Measurements from ENCODE around the gene VWF. TPM values are rescaled to one million over a fixed set of nuclear protein-coding genes. Genes with fewer than 3 reads are reported as not detected.

The VWF gene
- total RNA-seq, 1 experiment from 2014 or later, result under 0.01 TPM

DNA sequence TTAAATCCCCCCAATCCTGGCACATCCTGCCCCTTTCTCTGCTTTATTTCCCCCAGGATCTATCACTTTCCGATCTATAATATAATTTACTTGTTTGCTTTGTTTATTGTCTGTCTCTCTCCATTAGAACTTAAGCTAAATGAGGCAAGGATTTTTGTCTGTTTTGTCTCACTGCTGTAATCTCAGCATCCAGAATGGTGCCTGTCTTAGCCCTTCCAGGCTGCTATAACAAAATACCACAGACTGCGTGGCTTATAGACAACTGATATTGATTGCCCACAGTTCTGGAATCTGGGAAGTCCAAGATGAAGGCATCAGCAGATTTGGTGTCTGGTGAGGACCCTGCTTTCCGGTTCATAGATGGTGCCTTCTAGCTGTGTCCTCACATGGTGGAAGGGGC, 65.2 kb downstream of the VWF start:
- DNase-seq (ENCODE audit: low read depth), result no peak

GRCh38 chr12:6058481-6059161, 65.8 kb downstream of the VWF start:
- no peak for DNase-seq (ENCODE audit: low read depth)

DNA sequence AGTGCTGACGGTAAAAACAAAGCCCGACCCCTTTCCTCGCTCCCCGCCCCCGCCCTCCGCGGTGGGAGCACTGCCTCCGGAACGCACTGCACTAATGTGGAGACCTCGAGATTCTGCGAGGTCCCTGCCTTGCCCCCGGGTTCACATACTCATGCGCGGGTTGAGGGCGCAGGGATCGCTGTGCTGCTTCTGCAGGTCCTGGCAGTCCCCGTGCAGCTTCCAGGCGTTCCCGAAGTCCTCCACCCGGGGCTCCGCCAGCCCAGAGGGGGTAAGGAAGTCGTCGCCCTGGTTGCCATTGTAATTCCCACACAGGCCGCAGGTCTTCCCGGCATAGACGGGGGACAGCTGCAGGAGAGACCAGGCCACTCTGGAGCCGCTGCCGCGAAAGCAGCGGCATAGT, 66.8 kb downstream of the VWF start:
- no peak for DNase-seq (ENCODE audit: low read depth)

DNA sequence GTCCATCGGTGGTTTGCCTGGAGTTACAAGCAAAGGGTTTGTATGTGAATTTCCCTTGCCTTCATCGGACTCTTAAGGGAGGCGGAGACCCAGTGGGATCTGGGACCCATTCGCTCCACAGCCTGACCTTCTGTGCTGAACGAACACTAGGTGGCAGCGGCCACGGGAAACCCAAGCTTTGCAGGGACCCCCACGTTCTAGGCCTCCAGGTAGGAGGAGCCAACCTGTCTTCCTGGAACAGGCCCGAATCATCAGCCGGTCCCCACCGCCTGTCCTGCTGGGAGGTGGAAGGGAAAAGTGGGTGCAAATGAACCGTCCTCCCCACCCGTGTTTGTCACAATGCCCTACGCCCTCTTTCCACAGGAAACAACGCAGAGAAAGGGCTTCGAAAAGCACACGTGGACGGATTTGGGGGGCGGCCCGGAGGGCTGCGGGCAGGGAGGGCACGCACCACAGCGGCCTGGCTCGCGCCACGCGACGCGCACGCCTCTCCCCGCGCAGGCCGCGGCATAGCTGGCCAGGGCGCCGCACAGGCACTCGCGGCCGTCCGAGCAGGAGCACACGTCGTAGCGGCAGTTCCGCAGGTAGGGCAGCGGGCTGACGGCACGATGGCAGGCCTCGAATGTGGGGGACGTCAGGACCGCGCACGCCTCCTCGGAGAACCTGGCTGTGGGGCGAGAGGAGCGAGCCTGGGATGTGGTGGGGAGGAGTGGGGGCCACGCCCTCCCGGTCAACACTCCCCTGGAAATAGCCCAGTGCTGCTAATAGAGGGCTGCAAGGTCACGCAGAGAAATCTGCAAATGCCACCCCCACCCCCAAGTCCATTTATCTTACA, 67.8 kb downstream of the VWF start:
- DNase-seq (ENCODE audit: low read depth), result no peak

- DNase-seq (ENCODE audit: low read depth), result no peak
These were observed 70.9 kb downstream of the VWF start for GRCh38 chr12:6053541-6053940.

GRCh38 chr12:6052940-6053329, 71.5 kb downstream of the VWF start:
- DNase-seq (ENCODE audit: low read depth), result no peak

DNA sequence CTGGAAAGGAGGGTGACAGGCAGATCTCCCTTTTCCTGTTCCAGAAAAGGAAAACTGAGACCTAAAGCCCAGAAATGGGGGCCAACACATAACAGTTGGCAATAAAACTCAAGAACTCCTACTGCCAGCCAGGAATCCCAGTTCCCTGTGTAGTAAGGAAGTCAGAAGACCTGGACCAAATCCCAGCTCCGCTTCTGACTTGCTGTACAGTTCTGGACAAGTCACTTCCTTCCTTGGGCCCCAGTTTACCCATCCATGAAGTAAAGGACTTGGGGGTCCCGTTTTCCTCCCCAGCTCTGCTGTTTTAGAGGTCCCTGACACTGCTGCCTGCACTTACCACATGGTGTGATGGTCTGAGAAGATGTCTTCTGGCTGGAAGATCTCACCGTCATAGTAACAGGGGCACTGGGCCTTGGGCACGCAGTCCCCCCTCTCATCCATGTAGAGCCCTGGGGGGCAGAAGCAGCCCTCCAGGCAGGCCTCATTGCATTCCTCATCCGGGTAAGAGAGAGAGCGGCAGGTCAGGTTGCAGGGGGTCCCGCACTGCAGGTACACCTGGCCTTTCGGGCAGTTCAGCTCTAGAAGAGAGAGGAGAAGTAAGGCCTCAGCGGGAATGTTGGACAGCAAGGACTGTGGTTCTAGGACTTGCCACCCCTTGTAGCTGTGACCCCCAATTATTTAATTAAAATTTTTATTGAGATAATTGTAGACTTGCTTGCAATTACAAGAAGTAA, 72.1 kb downstream of the VWF start:
- DNase-seq (ENCODE audit: low read depth), result no peak

DNA sequence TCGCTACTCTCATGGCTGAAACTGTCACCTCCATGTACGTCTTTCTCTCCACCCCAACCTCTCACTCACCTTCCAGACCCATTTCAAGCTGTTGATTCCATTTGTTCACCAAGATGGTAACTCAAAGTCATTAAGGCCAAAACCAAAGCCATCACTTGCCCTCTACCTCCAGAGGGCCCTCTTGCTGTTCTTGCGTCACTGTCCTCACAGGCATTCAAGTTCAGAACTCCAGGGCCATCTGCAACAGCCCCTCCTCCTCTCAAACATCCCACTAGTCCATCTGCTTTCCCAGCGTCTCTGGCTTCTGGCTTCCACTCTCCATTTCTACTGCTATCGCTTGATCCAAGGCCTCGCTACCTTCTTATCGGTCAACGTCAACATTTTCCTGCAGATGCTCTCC, 74.5 kb downstream of the VWF start:
- no peak for DNase-seq (ENCODE audit: low read depth)

DNA sequence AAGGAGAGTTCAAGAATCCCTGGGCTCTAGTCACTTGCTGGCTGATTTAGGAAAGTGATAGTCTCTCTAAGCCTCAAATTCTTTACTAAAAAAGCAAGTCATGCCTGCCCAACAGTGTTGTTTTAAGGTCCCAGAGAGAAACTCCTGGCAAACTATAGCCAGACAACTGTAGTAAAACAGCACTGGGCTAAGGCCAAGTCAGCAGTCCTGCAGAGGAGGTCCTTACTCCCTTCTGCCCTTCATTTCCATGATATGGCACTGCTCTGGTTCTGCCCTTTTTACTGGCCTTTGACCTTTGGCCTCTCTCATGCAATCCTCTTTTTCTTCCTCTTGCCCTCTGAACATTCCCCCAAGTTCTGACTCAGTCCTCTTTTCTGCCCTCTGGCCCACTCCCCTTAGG, 74.9 kb downstream of the VWF start:
- no peak for DNase-seq (ENCODE audit: low read depth)

GRCh38 chr12:6047249-6048237, 76.9 kb downstream of the VWF start:
- peak; percentile 57 for DNase-seq (ENCODE audit: low read depth)

DNA sequence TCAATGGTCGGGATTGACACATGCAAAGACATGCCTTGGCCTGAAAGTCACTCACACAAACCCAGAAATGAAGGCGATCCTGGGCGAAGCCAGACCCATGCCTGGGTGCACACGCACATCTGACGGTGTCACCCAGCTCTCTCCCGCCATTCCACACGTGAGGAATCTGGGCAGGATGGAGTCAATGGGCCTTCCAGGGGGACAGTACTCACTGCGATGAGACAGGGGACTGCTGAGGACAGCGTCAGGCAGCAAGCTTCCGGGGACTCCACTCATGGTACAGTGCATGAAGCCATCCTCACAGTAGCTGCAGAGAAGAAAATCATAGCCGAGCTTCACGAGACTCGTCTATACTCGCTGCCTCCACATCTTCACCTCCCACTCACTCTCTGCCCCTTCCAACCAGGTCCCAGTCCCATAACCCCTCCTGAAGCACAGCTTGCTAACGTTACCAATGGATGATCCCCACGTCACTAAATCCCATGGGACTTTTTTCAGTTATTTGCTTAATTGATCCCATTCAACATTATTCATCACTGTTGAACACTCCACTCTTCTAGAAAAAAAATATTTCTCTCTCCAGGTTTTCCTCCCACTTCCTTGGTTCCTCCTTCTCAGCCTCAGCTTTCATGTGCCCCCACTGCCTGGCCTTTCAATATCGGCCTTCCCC, 77.8 kb downstream of the VWF start:
- DNase-seq (ENCODE audit: low read depth), result no peak

- no peak for DNase-seq (ENCODE audit: low read depth)
These were observed 79.0 kb downstream of the VWF start for GRCh38 chr12:6045438-6045837.

DNA sequence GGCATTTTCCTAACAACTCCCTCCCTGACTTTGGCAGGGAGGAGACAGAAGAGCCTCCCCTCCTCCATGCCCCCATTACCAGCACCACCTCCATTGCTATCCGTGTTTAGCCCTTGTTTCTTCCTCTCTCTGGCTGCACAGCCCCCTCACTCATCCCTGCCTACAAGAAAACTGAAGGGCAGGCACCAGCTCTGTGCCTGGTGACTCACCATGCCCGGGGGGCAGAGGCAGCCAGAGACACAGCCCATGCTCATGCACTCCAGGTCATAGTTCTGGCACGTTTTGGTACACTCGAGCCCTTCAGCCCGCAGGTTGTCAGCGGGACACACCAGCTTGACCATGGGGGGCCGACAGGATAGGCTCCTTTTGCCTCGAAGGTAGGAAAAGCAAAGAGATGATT, 80.4 kb downstream of the VWF start:
- DNase-seq (ENCODE audit: low read depth), result peak; percentile 80

DNA sequence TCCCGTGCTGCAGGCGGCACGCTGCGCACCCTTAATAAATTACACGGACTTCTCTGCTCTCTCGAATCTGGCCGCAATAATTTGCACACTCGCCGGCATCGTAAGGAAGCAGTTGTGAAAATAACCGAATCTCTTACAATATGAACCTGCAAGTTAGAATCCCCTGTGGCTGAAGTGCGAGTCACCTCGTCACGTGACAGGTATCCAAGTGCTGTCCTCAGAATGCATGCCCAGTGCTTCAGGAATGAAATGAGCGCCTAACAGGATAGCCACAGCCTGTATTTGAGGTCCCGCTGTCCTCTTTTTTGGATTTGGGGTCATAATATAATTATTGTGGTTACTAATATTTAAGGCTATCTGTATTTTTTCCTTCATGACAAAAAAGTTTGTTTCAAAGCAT, 82.0 kb downstream of the VWF start:
- no peak for DNase-seq (ENCODE audit: low read depth)

DNA sequence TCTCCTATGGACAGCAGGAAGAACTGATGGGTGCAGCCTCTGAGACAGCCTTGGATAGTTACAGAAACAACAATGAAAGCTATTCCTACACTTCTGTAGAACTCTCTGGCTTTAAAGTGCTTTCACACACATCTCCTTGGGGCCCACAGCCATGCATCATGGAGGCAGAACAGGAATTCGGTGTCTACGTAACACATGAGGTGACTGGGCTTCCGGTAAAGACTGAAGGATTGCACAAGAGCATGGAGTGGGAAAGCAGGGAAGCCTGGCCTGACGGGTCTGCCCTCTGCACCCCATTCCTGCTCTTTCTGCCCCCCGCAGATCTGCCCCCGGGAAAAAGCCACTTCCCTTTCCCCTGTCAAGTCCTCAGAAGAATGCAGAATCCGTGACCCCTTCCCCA, 82.6 kb downstream of the VWF start:
- peak; percentile 14 for DNase-seq (ENCODE audit: low read depth)

GRCh38 chr12:6040815-6041214, 83.7 kb downstream of the VWF start:
- no peak for DNase-seq (ENCODE audit: low read depth)

DNA sequence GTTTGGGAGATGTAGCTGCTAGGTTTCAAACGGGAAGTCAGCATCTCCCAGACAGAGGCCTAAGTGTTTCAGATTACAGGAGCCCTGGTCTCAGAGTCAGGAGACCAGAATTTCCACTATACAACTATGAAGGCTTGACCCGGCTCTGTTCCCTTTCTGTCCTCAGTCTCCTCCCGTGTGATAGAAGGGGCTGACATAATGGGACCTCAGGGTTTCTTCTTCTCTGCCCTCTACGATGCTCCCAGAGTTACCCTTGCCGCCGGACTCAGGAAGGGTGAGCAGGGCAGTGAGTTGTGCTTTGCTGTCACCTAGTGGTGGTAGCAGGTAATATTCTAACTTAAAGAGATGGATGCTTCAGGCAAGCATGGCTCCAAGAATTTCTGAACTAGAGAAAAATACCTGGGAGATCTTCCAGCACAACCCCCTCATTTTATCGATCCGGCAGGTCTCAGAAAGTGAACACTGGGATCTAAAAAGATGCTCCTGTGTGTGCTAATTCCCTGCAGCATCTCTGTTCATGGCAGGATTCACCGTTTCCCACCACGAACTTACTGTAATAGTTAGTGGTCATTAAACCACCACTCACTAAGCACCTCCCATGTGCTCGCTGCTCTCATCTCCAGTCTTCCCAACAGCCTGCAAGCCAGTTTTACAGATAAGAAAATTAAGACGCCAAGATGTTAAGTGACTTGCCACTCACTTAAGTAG, 84.4 kb downstream of the VWF start:
- DNase-seq (ENCODE audit: low read depth), result peak; percentile 60

GRCh38 chr12:6038160-6038559, 86.3 kb downstream of the VWF start:
- DNase-seq (ENCODE audit: low read depth), result peak; percentile 56

DNA sequence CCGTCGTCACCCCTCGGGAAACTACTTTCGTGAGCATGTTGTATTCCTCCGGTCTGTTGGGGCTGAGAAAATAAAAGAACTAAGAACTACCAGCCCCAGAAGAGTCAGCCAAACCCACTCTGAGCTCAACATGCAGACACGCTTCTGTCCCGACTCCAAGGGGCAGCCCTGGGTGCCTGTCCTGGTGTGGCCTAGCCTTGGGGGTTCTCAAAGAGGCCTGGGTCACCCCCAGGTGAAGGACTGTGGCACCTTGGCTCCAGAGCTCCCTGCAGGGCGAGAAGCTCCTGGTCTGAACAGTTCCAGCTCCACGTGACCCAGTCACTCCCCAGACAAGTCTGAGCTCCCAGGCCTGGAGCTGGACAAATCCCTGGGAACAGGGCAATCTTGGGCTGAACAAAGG, 87.0 kb downstream of the VWF start:
- DNase-seq (ENCODE audit: low read depth), result no peak

GRCh38 chr12:6036509-6036908, 88.0 kb downstream of the VWF start:
- no peak for DNase-seq (ENCODE audit: low read depth)

Data from RPMI7951 (cell line).